GM19193 (cell line): ENCODE data around the gene L1TD1.

Experiments
- POLR2A ChIP-seq: IDR thresholded peaks from 4 replicates; pipeline ENCODE4 v1.6.1; 2011; ENCODE audit not compliant: insufficient read depth, insufficient read length; ENCODE audit errors: extremely low read depth

Gene L1TD1

GRCh38 chr1:62207187-62207586 is 12.5 kb downstream of the L1TD1 start:
- TF ChIP-seq POLR2A, result no peak

- no peak for TF ChIP-seq POLR2A
Measured at GRCh38 chr1:62208087-62208486, 13.4 kb downstream of the L1TD1 start.

DNA sequence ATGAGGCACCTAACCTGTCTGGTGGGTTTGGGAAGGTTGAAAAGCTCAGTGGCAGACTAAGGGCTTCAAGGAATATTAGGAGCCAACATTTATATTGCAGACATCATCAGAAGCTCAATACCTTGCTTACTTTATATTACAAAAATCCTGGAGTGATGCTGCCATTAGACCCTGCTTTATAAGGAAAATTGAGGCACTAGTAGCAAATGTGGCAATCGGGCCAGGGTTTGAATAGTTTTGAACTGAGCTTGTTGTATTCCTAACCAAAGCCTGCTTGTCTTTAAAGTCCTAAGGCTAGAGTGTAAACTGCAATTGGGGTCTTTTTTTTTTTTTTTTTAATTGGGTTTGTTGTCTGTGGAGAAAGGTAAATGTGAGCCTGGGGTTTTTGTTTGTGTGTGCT is 14.3 kb downstream of the L1TD1 start:
- TF ChIP-seq POLR2A, result no peak

- no peak for TF ChIP-seq POLR2A
Measured at GRCh38 chr1:62209931-62210595, 15.4 kb downstream of the L1TD1 start.

DNA sequence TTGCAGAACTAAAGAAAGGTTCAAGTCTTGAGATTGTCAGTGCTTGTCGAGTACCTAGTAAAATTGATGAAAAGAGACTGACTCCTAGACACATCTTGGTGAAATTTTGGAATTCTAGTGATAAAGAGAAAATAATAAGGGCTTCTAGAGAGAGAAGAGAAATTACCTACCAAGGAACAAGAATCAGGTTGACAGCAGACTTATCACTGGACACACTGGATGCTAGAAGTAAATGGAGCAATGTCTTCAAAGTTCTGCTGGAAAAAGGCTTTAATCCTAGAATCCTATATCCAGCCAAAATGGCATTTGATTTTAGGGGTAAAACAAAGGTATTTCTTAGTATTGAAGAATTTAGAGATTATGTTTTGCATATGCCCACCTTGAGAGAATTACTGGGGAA is 16.3 kb downstream of the L1TD1 start:
- no peak for TF ChIP-seq POLR2A

GRCh38 chr1:62212411-62212810 is 17.8 kb downstream of the L1TD1 start:
- no peak for TF ChIP-seq POLR2A

- no peak for TF ChIP-seq POLR2A
Measured at GRCh38 chr1:62213075-62213914, 18.6 kb downstream of the L1TD1 start.

GRCh38 chr1:62218604-62219003 is 24.0 kb downstream of the L1TD1 start:
- TF ChIP-seq POLR2A, result no peak

DNA sequence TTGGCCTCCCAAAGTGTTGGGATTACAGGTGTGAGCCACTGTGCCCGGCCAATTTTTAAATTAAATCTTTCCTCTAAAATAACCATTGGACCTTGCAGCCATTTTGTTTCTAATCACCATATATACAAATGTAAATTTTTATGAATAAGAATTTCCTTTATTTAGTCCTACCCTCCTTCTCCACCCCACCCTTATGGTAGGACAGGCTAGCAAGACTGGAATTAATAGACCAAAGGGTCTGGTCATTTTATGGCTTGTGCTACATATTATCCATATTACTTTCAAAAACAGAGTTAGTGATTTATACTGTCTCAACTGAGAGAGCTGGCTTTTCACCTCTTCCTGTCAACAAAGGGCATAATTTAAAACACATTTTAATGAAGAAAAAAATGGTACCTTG is 26.5 kb downstream of the L1TD1 start:
- TF ChIP-seq POLR2A, result no peak

GRCh38 chr1:62222321-62222720 is 27.7 kb downstream of the L1TD1 start:
- no peak for TF ChIP-seq POLR2A

DNA sequence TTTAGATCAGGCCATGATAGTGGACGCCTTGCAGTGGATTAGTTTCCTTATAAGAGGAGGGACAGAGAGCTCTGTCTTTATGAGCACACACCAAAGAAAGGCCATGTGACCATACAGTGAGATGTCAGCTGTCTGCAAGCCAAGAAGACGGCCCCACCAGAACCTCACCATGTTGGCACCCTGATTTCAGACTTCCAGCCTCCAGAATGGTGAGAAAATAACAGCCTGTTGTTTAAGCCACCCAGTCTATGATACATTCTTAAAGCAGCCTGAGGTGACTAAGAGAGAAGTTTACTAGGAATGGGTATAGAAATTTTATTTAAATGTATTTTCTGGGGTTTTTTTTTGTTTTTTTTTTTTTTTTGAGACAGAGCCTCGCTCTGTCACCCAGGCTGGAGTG is 29.5 kb downstream of the L1TD1 start:
- no peak for TF ChIP-seq POLR2A

- no peak for TF ChIP-seq POLR2A
Measured at GRCh38 chr1:62227496-62227895, 32.8 kb downstream of the L1TD1 start.

GRCh38 chr1:62228136-62228882 is 33.7 kb downstream of the L1TD1 start:
- no peak for TF ChIP-seq POLR2A

DNA sequence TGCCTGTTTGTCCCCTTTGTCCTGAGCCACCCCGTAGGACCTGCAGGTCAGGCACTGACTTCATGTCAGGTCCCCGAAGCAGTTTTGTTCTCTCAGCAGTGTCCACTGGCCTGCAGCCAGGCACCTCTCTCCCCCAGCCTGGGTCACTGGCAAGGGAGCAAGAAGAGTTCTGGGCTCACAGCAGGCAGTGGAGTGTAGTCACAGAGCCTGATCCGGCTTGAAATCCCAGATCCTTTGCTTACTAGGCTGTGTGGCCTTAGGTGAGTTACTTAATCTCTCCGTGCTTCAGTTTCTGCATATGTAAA is 34.2 kb downstream of the L1TD1 start:
- no peak for TF ChIP-seq POLR2A

DNA sequence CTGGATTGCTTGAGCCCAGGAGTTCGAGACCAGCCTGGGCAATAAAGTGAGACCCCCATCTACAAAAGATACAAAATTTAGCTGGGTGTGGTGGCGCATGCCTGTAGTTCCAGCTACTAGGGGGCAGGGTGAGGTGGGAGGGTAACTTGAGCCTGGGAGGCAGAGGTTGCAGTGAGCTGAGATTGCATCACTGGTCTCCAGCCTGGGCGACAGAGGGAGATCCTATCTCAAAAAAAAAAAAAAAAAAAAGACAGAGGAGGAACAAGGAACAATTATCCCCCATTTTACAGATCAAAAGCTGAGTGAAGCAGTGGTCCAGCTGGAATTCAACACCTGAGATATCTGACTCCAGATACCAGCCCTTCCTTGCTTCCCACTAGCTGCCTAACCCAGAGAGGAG is 34.8 kb downstream of the L1TD1 start:
- no peak for TF ChIP-seq POLR2A

DNA sequence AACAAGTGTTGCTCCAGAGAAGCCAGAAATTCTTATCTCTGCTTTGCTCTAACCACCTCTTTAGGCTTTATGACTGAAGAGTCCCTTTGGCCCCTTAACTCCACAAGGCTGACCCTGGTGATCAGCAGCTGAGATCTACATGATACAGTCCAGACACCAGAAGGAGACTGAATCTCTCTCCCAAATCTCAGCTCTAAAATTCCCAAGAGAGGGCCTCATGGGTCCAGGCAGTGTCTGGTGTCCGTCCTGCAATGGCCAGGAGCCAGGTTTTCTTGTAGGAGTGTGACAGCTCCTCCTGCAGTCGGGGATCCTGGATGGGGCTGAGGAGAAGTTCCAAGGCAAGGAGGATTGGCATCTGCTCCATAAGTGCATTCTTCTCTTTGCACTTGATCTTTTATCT is 35.3 kb downstream of the L1TD1 start:
- no peak for TF ChIP-seq POLR2A

GRCh38 chr1:62230718-62231117 is 36.1 kb downstream of the L1TD1 start:
- no peak for TF ChIP-seq POLR2A

DNA sequence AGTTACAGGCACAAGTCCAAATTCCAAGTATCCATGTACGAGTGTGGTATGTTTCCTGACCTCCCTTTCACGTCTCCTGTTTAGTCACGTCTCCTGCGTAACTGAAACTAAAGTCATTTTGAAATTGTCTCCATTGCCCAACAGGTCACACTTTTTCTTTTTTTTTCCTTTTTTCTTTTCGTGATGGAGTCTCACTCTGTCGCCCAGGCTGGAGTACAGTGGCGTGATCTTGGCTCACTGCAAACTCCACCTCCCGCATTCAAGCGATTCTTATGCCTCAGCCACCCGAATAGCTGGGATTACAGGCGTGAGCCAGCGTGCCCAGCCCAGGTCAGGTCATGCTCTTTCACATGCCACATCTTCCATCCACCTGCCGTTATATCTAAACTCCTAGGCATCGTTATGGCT is 38.2 kb downstream of the L1TD1 start:
- TF ChIP-seq POLR2A, result no peak
